K562 (cell line): ENCODE data around the gene PCNX2. TPM values are rescaled to one million over a fixed set of nuclear protein-coding genes. Genes with fewer than 3 reads are reported as not detected.

Experiments
- CBX5 ChIP-seq: IDR thresholded peaks from 2 replicates; pipeline ENCODE4 v1.6.1; 2014; ENCODE audit warnings: low read depth, borderline replicate concordance
- HIVEP1 ChIP-seq: fragments of 250-450 bp; sonication (Bioruptor Pico); IDR thresholded peaks from 2 replicates; pipeline ENCODE4 v1.4.0; 2020; ENCODE audit warnings: mild to moderate bottlenecking
- RNF2 ChIP-seq: sonication (generic); IDR thresholded peaks from 2 replicates; pipeline ENCODE4 v1.6.1; 2016
- SP2 ChIP-seq: IDR thresholded peaks from 2 replicates; pipeline ENCODE4 v1.6.1; 2011; ENCODE audit warnings: mild to moderate bottlenecking, low read depth, low read length, moderate library complexity; ENCODE audit not compliant: poor library complexity, severe bottlenecking; ENCODE audit errors: extremely low read depth
- polyA plus RNA-seq, 8 experiments: library from polyadenylated mRNA; depleted of rRNA in 4 of 8; stranded (reverse) in 5 of 8; unstranded in 3 of 8; fragments of >200 nt; fragmentation: Nextera tagmentation in 2 of 8; fragmentation: Illumina TruSeq in 1 of 8; extraction: Ambion mirVana in 2 of 8; extraction: Trizol in 1 of 8; gene quantifications; 2 replicates each; pipeline versions ENCODE4 v1.2.1 to v1.2.3, GENCODE V29; 2011 to 2014; ENCODE audit warnings: inconsistent platforms in 1 of 8, missing spikeins in 1 of 8
- total RNA-seq, 7 experiments: library from RNA; depleted of rRNA in 6 of 7; stranded (reverse); fragments of >200 nt in 6 of 7; fragmentation: Illumina TruSeq in 2 of 7; extraction: Trizol in 2 of 7; gene quantifications; 2 replicates each; pipeline versions ENCODE4 v1.2.1 to v1.2.3, GENCODE V29; 2011 to 2021; ENCODE audit warnings: low replicate concordance in 1 of 7
- TF ChIP-seq, protein P1 (sequence below): fragments of 450-650 bp; formaldehyde crosslinking; conservative IDR thresholded peaks from 2 replicates; pipeline ENCODE4 v1.4.0; 2022; ENCODE audit warnings: mild to moderate bottlenecking, missing genetic modification characterization
- TF ChIP-seq, protein P2 (sequence below): sonication (generic); formaldehyde crosslinking; IDR thresholded peaks from 2 replicates; pipeline ENCODE4 v1.4.0; 2020; ENCODE audit warnings: mild to moderate bottlenecking, missing genetic modification reagents

PCNX2 gene
- total and polyA plus RNA-seq, 9 of the 15 experiments (the other 6 are each of a cell fraction or from before 2014, with no cell fraction given): 0.07 to 0.33 TPM; not detected in 7

DNA sequence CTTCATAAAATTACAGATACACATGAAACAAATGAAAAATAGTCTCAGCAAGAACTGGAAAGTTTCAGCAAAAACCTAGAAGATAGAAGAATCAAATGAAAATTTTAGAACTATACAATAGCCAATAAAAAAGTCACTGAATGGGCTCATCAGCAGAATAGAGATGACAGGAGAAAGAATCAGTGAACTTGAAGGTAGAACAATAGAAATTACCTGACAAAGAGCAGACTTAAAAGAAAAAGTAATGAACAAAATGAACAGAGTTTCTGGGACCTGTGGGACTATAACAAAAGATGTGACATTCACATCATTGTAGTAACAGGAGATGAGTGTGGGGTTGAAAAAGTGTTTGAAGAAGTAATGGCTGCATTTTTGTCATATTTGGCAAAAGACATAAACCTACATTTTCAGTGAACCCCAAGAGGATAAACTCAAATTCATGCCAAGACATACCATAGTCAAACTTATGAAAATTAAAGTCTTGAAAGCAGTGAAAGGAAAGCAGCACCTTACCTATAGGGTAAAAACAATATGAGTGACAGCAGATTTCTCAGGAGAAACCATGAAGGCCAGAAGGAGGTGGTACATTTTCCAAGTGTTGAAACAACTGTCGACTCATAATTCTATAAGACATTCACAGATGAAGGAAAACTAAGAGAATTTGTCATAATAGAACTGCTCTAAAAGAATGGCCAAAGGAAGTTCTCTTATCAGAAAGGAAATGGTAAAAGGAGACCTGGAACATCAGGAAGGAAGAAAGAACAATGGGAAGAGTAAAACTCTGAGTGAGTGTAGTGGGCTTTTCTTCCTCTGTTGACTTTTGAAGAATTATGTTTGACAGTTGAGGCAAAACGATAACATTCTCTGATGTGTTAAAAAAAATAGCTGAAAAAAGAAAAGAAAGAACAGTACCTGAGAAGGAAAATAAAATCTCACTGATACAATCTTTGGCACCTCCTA, 321.6 kb downstream of the PCNX2 start (continued):
- TF ChIP-seq, protein P1, sequence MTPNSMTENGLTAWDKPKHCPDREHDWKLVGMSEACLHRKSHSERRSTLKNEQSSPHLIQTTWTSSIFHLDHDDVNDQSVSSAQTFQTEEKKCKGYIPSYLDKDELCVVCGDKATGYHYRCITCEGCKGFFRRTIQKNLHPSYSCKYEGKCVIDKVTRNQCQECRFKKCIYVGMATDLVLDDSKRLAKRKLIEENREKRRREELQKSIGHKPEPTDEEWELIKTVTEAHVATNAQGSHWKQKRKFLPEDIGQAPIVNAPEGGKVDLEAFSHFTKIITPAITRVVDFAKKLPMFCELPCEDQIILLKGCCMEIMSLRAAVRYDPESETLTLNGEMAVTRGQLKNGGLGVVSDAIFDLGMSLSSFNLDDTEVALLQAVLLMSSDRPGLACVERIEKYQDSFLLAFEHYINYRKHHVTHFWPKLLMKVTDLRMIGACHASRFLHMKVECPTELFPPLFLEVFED (CRISPR knock-in tag): no peak
- TF ChIP-seq, protein P2, sequence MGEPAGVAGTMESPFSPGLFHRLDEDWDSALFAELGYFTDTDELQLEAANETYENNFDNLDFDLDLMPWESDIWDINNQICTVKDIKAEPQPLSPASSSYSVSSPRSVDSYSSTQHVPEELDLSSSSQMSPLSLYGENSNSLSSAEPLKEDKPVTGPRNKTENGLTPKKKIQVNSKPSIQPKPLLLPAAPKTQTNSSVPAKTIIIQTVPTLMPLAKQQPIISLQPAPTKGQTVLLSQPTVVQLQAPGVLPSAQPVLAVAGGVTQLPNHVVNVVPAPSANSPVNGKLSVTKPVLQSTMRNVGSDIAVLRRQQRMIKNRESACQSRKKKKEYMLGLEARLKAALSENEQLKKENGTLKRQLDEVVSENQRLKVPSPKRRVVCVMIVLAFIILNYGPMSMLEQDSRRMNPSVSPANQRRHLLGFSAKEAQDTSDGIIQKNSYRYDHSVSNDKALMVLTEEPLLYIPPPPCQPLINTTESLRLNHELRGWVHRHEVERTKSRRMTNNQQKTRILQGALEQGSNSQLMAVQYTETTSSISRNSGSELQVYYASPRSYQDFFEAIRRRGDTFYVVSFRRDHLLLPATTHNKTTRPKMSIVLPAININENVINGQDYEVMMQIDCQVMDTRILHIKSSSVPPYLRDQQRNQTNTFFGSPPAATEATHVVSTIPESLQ (CRISPR knock-in tag): no peak
- TF ChIP-seq HIVEP1 (CRISPR knock-in tag): no peak
- TF ChIP-seq CBX5: peak; percentile 71; the same call in 1 of the 2 replicates
- no peak for TF ChIP-seq SP2
- TF ChIP-seq RNF2: no peak
- TF ChIP-seq, all 486 proteins: peak for 6
